Activated T-cell treated with anti-CD3 and anti-CD28 coated beads, Interleukin-2, amount 50 U/mL, for 4 hours (primary cell): ENCODE measurements around the gene DUSP2. TPM values are rescaled to one million over a fixed set of nuclear protein-coding genes. Genes with fewer than 3 reads are reported as not detected.

ENCODE experiments used
- ATAC-seq, 2 donors: fragments of 200-7000 bp; cut with Tn5 transposase; one replicate each; pipeline ENCODE4 v1.10.0; 2021
- DNase-seq: peaks from one replicate; pipeline ENCODE4 v3.0.0-alpha.2; 2020
- H3K27me3 Mint-ChIP-seq: one replicate; pipeline ENCODE4 v1.8.0; 2021; ENCODE audit warnings: low read depth, mixed read lengths
- H3K36me3 Mint-ChIP-seq: one replicate; pipeline ENCODE4 v1.8.0; 2022; ENCODE audit warnings: mixed read lengths; ENCODE audit not compliant: insufficient read depth
- H3K4me1 Mint-ChIP-seq: one replicate; pipeline ENCODE4 v1.8.0; 2021; ENCODE audit warnings: low read depth, mixed read lengths
- H3K4me3 Mint-ChIP-seq: one replicate; pipeline ENCODE4 v1.8.0; 2021; ENCODE audit warnings: mild to moderate bottlenecking, moderate library complexity, mixed read lengths
- H3K9me3 Mint-ChIP-seq: one replicate; pipeline ENCODE4 v1.8.0; 2021; ENCODE audit warnings: mixed read lengths
- total RNA-seq, 3 donors: library from RNA; stranded (reverse); gene quantifications; one replicate each; pipeline ENCODE4 v1.2.1, GENCODE V29; 2021

The DUSP2 gene
- total RNA-seq, 3 donors from 2014 or later = 365 to 525 (median 419) TPM

DNA sequence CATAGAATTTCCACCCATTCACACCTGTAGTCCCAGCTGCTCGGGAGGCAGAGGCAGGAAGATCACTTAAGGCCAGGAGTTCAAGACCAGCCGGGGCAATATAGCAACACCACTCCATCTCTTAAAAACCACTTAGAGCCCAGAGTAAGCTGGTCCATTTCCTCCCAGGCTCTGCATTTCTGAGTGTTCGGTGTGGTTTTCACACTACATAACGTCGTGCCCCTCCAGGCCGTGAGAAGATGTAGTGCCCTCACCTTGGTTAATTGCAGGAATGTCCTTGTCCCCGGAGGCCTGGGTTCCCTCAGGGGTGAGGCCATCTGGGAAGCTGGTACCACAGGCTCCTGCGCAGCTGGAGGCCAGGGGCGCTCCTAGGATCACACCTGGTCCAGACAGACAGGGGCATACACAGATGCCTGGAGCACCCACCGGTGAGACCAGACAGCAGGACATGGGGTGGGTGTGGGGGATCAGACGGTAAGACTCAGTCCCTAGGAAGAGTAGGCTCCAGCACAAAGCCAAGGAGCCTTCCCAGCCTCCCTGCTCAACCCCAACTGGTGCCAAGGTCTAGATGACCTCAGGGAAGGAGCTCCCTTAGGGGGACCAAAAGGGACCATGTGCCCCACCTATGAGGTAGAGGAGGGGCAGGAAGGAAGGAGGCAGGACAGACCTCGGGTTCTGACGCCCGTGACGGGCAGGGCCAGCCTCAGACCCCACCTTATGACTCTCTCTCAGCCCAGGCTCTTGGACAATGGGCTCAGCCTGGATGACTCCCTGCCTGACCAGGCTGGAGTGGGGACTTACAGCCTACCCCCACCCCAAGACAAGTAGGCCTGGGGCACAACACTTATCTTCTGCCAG is 7.7 kb downstream of the DUSP2 start:
- Mint-ChIP-seq H3K36me3 (peaks cover 15% of the 10 kb centered on the region), H3K4me1 (peaks cover 17% of the 10 kb centered on the region), H3K27me3 (no peaks in the 10 kb centered on the region), H3K9me3 (no peaks in the 10 kb centered on the region), H3K4me3 (no peak overlapping the region)
- DNase-seq = no peak
- ATAC-seq = no peak

DNA sequence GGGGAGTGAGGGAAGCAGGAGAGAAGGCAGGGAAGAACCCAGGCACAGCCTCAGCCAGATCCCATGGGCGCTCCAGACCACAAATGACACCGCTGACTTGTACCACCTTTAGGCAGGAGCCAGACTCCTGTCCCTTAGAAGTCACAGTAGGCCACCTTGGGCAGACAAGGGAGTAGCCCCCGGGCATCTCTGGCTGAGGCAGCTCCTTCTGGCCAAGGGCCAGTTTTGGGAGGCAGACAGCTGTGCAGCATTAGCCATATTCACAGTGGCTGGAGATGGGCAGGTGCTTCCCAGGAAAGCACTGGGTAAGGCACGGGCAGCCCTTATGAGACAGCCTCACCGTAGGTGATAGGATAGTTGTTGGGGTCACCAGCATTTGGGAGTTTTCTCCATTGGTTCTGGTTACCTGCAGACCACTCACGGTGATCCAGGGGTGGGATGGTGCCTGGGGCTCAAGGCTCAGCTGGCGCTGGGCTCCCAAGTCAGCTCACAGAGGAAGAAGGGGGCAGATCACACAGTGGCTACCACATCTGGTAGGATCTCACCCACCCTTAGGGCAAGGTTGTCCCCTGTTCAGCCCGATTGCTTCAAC is 9.0 kb downstream of the DUSP2 start:
- Mint-ChIP-seq H3K4me1 (peaks cover 18% of the 10 kb centered on the region), H3K4me3 (no peak overlapping the region), H3K36me3 (peaks cover 9% of the 10 kb centered on the region), H3K9me3 (no peaks in the 10 kb centered on the region), H3K27me3 (no peaks in the 10 kb centered on the region)
- ATAC-seq = no peak
- no peak for DNase-seq

DNA sequence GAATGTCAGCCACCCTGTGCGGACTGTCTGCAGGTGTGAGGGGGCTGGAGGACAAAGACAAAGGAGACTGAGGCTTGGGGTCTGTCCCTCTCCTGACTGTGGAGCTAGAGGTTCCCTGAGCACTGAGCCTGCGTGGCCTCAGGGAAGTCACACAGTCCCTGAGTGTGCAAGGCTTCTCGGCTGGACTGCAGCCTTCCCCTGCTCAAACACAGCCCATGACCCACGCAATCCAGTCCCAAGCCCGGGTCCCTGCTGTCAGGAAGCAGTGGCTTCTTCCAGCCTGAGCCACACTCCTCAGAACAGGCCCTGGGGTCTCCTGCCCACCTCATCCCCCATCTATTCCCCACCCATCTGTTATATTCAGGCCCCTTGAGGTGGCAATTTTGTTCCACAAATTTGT is 9.6 kb downstream of the DUSP2 start:
- Mint-ChIP-seq H3K36me3 (peaks cover 9% of the 10 kb centered on the region), H3K4me3 (no peak overlapping the region), H3K27me3 (no peaks in the 10 kb centered on the region), H3K4me1 (peaks cover 22% of the 10 kb centered on the region), H3K9me3 (no peaks in the 10 kb centered on the region)
- no peak for DNase-seq
- no peak for ATAC-seq

DNA sequence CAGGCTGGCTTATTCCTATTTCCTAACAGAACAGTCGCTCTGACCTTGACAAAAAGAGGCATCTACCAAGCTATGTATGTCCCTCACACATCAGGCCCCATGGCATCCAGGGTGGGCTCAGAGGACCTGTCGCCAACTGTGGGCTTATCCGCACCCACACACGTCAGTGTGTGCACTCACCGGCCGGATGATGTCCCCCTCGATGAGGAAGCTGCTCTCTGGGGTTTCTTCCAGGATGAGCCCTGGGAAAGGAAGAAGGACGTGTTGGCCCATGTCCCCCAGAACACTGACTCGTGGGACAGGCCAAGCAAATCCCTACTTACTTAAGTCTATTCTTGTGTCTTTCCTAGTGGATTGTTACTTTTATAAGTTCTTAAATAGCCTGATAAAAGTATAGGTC is 10.1 kb downstream of the DUSP2 start:
- no peaks in the 10 kb centered on the region for H3K9me3 Mint-ChIP-seq
- ATAC-seq = no peak
- DNase-seq = no peak
- H3K27me3 Mint-ChIP-seq = no peaks in the 10 kb centered on the region
- H3K4me3 Mint-ChIP-seq = no peak overlapping the region
- H3K4me1 Mint-ChIP-seq = peaks cover 22% of the 10 kb centered on the region
- peaks cover 9% of the 10 kb centered on the region for H3K36me3 Mint-ChIP-seq

DNA sequence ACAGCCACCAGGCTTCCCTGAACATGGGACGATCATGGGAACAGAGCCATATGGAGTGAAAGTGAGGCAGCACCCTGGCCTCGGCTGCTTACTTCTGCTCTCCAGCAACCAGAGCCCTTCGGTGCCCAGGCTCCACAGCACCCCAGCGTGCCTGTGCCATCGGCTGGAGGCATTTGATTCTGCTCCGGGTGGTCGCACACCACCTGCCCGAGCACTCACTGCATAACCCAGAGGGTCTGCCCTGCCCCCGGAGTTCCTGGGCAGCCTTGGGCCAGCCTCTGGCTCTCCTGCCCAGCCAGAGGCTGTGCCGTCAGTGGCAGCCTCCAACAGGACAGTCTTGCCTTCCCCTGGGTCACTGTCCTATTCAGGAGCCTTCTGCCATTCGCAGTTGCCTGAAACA is 10.8 kb downstream of the DUSP2 start:
- Mint-ChIP-seq H3K4me1 (peaks cover 22% of the 10 kb centered on the region), H3K27me3 (no peaks in the 10 kb centered on the region), H3K4me3 (no peak overlapping the region), H3K36me3 (peaks cover 10% of the 10 kb centered on the region), H3K9me3 (no peaks in the 10 kb centered on the region)
- ATAC-seq (no peak), DNase-seq (no peak)

DNA sequence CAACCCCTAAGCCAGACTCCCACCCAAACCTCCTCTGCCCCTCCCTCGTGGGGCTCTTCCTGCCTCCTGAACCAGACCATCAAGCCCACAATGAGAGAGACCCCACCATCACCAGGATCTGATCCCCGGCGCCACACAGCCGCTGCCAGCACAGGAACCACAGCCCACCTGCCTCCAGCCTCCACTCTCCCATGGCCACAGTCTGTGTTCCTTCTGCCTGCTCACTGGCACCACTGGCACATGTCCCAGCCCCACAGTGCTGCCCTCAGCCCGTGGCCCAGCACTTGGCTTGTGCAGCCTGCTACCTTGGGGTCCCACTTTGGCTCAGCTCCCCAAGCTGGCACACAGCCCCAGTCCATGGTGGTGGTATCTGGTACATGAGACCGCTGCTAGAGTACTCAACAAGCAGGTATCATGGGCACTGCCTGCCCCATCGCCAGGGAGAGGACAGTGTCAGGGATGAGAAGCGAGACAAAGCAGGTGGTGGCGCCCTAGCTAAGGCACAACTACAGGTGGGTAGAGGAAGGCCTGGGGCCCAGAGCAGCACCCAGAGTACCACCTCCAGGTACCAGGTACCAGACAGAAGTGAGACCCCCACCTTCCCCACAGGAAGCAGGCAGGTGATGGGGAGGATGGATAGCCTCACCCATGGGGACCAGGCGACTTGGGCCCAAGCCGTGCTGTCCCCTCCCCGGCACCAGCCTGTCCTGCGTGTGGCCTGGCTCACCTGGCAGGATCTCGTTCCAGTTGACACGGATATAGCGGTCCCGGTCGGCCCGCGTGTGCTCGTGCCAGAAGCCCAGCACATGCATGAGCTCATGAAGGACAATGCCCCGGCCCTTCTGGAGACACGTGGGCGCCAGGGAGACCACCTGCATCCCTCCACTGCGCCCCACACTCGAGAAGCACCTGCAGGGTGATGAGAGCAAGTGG is 13.2 kb downstream of the DUSP2 start:
- Mint-ChIP-seq H3K4me1 (peaks cover 15% of the 10 kb centered on the region), H3K36me3 (peaks cover 24% of the 10 kb centered on the region), H3K4me3 (no peak overlapping the region), H3K27me3 (no peaks in the 10 kb centered on the region), H3K9me3 (no peaks in the 10 kb centered on the region)
- ATAC-seq (peak in 1 of 2 donors; percentile 8), DNase-seq (no peak)

DNA sequence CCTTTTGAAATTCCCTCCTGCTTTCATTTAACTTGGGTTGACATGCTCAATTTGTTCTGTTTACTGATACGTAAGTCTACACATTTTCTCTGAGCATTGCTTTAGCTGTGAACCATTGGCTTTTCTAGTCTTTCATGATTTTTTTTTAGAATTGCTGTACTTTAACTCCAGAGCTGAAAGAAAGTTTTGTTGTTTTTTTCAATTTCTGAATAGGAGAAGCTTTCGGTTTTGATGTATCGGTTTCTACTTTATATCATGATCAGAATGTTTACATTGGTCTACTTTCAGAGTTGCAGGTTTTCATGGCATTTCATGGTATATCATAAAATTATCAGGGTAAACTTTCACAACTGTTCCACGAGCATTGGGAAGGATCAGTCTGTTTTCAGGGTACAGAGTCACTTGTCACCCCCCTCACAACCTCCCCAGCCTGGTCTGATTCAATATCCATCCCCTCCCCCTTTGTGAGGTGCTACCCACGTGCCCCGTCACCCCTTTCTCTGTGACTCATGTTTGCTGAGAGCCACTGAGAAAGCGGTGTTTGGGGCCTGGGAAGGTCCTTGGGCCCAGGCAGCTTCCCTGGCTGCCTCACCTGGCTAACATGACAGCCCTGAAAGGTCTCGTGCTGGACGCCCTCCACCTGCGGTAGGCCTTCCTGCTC is 14.0 kb downstream of the DUSP2 start:
- DNase-seq (no peak), ATAC-seq (peak; percentile 80 to 93)
- H3K36me3 Mint-ChIP-seq = peaks cover 29% of the 10 kb centered on the region

DNA sequence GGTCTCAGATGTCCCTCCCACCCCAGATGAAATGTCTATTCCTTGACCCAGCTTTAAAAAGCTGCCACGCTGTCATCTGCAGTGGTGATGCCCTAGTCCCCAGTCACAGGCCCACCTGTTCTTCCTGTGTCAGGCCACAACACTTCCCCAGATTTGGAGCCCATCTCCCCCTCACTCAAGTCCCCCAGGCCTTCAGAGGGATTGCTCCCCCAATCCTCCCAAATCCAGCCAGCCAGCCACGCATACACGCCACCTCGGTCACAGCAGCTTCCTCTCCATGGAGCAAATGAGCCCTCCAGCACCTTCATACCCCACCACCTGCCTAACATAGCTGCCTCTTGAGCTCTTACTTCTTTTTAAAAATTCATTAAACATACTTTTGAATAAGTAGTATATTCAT is 14.8 kb downstream of the DUSP2 start:
- Mint-ChIP-seq H3K36me3 (peaks cover 34% of the 10 kb centered on the region), H3K9me3 (no peaks in the 10 kb centered on the region), H3K4me3 (no peak overlapping the region), H3K27me3 (no peaks in the 10 kb centered on the region), H3K4me1 (peaks cover 15% of the 10 kb centered on the region)
- DNase-seq (no peak), ATAC-seq (no peak)

More for the DNA sequence above, 14.0 kb downstream of the DUSP2 start:
- H3K4me3 Mint-ChIP-seq = no peak overlapping the region
- H3K27me3 Mint-ChIP-seq = no peaks in the 10 kb centered on the region
- H3K4me1 Mint-ChIP-seq = peaks cover 15% of the 10 kb centered on the region
- no peaks in the 10 kb centered on the region for H3K9me3 Mint-ChIP-seq

DNA sequence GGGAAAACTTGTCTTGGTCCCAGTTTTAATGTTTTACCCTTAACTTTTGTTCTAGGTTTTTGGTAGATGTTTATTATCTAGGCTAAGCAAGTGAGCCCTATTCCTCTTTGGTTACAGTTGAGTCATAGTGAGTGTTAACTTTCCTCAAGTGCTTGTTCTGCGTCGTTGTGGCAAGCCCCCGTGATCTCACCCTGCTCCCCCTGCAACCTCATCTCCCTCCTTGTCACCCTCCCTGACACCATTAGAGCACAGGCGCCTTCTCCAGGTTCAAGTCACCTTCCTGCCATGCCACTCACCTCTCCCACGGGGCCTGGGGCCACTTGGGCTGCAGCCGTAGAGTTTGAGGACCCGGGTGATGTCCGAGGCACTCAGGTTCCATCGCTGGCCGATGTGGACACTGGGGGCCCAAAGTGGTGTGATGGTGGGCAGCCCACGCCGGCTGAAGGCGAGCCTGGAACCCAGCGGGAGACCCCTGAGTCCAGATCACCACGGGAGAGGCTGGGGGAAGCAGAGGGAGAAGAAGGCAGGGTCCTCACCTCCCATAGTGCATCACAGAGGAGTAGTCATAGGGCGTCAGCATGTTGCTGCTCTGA is 15.6 kb downstream of the DUSP2 start:
- Mint-ChIP-seq H3K4me1 (peaks cover 15% of the 10 kb centered on the region), H3K27me3 (no peaks in the 10 kb centered on the region), H3K4me3 (no peak overlapping the region), H3K36me3 (peaks cover 39% of the 10 kb centered on the region), H3K9me3 (no peaks in the 10 kb centered on the region)
- DNase-seq (no peak), ATAC-seq (peak in 1 of 2 donors; percentile 24)

DNA sequence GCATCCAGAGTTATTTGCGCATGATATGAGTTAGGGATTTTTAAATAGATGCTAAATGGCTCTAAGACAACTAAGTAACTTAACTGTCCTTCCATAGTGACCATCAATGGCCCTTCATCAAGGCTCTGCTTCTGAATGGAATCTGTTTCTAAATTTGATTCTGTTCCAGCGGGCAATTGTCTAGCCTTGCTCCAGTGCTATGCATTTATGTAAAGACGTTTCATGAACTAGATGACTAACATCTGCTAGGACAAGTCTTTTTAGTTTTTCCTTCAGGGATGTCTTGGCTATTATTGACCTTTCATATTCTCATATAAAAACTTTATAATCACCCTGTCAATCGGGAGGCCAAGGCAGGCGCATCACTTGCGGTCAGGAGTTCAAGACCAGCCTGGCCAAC is 16.8 kb downstream of the DUSP2 start:
- no peak for DNase-seq
- H3K36me3 Mint-ChIP-seq = peaks cover 42% of the 10 kb centered on the region
- peaks cover 15% of the 10 kb centered on the region for H3K4me1 Mint-ChIP-seq
- no peak overlapping the region for H3K4me3 Mint-ChIP-seq
- H3K9me3 Mint-ChIP-seq = no peaks in the 10 kb centered on the region
- H3K27me3 Mint-ChIP-seq = no peaks in the 10 kb centered on the region
- no peak for ATAC-seq

DNA sequence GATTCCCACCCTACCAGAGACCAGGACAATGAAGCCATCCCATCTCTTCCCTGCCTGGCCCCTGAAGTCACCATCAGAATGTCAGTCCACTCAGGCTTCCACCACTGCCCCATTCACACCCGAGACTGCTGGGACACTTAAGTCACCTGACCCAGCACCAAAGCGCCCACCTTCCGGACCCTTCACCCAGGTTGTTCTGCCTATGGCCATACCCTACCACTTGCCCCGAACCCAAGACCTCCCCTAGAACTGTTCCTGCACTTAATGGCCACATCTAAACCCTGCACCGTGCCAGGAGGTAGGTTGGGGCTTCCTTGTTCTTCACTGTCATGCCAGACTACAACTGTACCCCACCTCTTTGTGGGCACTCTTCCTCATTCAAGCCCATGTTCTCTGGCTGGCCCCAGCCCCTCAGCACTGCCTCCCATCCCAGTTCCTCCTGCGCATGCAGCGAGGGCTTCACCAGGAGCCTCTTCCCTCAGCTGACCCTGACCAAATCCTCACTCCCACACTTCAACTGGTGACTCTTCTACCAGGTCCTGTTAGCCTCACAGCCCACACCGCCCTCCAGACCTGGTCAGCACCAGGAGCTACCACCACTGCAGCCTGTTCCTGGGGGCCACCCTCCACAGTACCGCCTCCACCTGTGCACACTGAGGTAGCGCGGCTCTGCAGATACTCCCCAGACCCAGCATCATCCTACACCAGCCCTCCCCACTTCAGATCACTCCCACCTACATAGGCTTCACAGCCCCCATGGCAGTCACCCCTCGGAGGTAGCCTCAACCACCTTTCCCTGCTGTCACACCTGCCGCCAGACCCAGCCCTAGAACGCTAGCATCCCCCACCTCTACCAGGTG is 20.6 kb downstream of the DUSP2 start:
- Mint-ChIP-seq H3K4me1 (peaks cover 2% of the 10 kb centered on the region), H3K9me3 (no peaks in the 10 kb centered on the region), H3K36me3 (peaks cover 38% of the 10 kb centered on the region), H3K27me3 (peaks cover 17% of the 10 kb centered on the region), H3K4me3 (no peak overlapping the region)
- DNase-seq = no peak
- ATAC-seq = no peak

DNA sequence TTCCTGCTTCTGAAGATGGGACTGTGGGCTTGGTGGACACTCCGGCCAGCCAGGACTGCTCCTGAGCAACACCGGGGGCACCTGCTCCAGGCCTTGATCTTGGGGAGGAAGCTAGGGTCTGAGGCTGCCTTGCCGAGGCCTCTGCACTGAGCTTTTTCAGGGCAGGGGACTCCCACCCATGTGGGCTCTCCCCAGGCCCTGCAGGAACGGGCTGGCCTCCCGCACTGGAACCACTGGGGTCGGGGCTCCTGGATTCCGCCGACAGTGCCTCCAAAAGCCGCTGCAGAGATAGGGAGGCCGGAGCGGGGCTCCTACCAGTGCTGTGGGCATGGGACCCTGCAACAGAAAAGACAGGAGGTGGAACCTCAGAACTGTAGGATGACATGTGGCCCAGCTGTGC is 21.3 kb downstream of the DUSP2 start:
- no peak for ATAC-seq
- DNase-seq = no peak
- Mint-ChIP-seq H3K9me3 (no peaks in the 10 kb centered on the region), H3K4me3 (no peak overlapping the region), H3K27me3 (peaks cover 22% of the 10 kb centered on the region), H3K36me3 (peaks cover 35% of the 10 kb centered on the region), H3K4me1 (no peaks in the 10 kb centered on the region)

DNA sequence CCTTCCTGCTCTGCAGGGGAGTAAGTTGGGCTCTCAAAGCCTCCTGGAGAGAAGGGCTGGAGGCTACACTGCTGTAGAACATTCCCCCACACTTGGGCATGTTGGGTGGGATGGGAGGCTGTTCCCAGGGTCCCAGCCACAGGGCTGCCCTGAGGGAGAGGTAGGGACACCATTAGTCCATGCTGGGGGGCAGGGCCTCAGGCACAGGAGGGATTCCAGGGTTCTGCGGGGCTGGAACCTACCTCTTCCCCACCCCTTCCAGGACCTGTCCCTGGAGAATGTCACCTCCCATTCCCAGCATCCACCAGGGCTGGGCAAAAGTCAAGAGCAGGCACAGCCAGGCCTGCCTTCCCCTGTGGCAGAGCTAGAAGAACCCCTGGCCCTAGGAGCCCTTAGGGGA is 21.9 kb downstream of the DUSP2 start:
- no peak for ATAC-seq
- Mint-ChIP-seq H3K36me3 (peaks cover 30% of the 10 kb centered on the region), H3K4me3 (no peak overlapping the region)

More for the DNA sequence above, 21.9 kb downstream of the DUSP2 start:
- no peak for DNase-seq
- Mint-ChIP-seq H3K27me3 (peaks cover 23% of the 10 kb centered on the region), H3K9me3 (no peaks in the 10 kb centered on the region), H3K4me1 (no peaks in the 10 kb centered on the region)
